COLO668 (cell line): ENCODE measurements around the gene WNT4.

ENCODE experiments used
- DNase-seq: peaks from one replicate; lab custom pipeline; 2025; ENCODE audit not compliant: unreplicated experiment; lab: John Stamatoyannopoulos, UW

The WNT4 gene

GRCh38 chr1:22132517-22133235 lies 10.2 kb downstream of the WNT4 start:
- DNase-seq: no peak

DNA sequence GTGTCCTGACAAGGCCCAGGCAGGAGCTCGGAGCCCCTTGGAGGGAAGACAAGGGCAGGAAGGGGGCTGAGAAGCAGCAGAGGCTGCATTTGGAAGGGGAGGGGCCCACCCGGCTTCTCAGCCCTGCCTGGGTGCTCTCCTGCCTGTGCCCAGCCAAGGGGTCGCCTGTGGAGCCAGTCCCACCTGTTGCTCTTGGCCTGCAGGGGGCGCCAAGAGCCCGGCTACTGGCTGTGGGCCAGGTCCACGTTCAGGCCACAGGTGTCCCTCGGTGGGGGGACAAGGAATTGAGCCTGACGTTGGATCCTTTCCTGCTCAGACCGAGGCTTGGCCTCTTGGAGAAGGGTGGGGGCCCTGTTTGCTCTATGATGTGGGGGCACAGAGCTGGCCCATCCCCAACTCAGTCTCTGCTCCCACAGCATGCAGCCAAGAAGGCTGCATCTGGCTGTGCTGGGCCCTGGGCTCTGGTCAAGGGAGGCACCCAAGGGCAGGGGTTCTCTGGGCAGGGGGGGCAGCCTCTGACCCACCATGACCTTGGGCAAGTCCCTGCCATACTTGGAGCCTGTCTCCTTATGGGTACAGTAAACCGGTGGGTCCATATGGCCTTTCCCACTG lies 10.9 kb downstream of the WNT4 start:
- peak; percentile 91 for DNase-seq

- no peak for DNase-seq
Measured at GRCh38 chr1:22131062-22131461, 11.8 kb downstream of the WNT4 start.

GRCh38 chr1:22129501-22130117 lies 13.3 kb downstream of the WNT4 start:
- DNase-seq: no peak

DNA sequence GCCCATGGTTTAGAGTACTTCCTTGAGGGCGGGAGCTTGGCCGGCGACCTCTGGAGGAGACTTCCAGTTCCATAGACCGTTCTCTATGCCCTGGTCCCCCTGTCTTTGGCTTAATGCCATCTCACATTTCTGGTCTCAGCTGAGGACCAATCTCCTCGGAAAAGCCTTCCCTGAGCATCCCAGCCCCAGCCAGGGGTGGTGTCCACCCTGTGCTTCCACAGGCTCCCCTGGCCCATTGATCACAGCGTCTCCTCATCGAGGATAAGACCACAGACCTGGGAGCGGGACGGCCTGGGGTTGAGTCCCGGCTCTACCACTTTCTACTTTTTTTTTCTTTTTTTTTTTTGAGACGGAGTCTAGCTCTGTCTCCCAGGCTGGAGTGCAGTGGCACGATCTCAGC lies 14.5 kb downstream of the WNT4 start:
- no peak for DNase-seq

- no peak for DNase-seq
Measured at GRCh38 chr1:22127731-22128130, 15.2 kb downstream of the WNT4 start.

GRCh38 chr1:22127248-22127647 lies 15.6 kb downstream of the WNT4 start:
- DNase-seq: no peak

DNA sequence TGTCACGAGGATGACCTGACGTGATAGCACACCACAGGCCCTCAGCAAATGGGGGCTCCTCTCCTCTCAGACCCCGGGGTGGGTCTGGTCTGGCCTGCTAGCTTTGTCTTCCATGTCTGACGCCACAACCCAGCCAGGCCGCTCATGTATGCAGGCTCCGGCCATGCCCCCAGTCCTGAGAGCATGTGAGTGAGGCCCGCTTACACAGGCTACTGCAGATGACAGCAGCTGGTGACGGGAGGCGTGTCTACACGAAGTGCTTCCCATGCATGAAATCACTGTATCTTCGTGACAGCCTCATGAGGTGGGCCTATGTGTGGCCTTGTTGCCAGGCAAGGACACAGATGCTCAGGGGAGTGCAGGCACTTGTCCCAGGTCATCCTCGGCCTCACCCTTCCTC lies 16.4 kb downstream of the WNT4 start:
- no peak for DNase-seq

DNA sequence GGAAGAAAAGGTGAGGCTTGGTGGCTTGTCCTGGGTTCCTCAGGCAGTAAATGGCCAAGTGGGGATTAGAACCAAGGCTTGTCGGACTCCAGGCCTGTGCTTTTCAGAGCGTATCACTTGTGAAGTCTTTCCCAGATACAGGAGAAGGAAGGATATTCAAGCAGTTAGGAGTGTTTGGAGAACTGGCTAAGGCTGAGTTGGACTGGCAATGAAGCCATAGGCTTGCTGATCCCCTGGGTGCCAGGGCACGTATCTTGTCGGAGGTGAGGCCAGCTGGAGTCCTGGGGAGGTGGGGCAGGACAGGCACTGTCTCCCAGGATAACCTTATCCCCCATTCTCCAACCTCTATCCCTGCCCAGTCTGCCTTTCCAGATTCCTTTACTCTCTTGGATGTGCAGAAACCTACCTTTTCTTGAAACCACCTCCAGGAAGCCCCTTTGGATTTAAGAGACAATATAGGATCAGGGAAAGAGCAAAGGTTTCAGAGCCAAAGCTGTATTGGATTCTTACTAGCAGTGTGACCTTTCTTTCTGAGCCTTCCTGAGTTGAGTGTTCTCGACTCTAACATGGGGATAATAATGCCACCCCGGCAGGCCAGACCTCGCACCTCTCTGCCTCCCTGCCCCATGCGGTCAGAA lies 18.2 kb downstream of the WNT4 start:
- no peak for DNase-seq

- no peak for DNase-seq
Measured at GRCh38 chr1:22123901-22124404, 18.9 kb downstream of the WNT4 start.

DNA sequence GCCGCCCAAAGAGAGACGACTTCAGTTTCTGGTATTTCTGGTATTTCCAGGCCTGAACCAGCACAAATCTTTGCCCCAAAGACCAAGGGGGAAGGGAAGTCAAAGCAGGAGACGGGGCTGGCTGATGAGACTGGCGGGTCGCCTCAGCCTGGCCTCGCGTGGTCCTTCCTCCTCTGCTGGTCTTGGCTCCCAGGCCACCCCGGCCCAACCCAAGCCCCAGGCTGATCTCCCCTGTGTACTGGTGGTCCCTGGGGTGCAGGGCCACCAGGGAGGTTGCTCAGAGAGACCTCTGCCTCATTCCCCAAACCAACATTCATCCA lies 19.9 kb downstream of the WNT4 start:
- DNase-seq: no peak

GRCh38 chr1:22122273-22123070 lies 20.4 kb downstream of the WNT4 start:
- DNase-seq: no peak

GRCh38 chr1:22121421-22121911 lies 21.4 kb downstream of the WNT4 start:
- DNase-seq: no peak

DNA sequence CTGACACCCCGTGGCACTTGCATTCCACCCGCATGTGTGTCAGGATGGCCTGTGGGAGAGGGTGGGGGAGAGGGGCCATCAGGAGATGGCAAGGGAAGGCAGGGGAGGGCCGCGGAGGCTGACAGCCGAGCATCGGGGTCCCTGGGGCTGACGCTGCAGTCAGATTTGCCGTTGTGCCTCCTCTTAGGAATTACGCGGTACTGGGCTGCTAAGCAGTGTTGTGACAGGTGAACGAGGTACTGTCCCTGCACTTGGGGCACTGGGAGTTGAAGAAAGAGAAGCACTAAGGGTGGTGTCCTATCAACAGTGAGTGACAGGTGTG lies 22.5 kb downstream of the WNT4 start:
- DNase-seq: no peak

DNA sequence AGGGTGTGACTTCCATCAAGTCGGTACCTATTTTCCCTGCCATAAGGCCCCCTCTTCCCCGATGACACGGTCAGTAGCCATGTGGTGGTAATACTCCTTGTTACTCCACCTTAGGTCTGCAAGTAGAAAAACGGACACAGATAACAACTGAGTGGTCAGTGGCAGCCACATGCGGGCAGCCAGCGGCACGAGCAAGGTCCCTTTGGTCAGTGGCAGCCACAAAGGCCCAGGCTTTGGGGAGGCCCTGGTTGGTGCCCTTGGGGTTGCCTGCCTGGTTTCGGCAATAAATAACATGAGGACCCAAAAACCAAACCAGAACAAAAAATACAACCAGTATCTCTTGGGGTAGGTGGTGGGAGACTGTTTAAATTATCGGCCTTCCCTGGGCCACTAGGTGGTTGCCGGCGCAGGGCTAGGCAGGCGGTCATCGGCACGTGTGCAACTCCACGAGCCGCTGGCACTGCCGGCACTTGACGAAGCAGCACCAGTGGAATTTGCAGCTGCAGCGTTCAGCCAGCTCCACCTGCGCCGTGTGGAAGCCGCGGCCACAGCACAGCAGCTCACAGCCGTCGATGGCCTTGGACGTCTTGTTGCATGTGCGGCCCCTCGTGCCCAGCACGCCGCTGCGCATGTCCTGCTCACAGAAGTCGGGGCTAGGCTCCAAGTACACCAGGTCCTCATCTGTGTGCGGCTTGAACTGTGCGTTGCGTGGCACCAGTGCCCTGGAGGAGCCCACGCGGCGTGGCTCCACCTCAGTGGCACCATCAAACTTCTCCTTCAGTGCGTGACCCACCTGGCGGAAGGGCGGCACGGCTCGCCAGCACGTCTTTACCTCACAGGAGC lies 23.1 kb downstream of the WNT4 start:
- no peak for DNase-seq

DNA sequence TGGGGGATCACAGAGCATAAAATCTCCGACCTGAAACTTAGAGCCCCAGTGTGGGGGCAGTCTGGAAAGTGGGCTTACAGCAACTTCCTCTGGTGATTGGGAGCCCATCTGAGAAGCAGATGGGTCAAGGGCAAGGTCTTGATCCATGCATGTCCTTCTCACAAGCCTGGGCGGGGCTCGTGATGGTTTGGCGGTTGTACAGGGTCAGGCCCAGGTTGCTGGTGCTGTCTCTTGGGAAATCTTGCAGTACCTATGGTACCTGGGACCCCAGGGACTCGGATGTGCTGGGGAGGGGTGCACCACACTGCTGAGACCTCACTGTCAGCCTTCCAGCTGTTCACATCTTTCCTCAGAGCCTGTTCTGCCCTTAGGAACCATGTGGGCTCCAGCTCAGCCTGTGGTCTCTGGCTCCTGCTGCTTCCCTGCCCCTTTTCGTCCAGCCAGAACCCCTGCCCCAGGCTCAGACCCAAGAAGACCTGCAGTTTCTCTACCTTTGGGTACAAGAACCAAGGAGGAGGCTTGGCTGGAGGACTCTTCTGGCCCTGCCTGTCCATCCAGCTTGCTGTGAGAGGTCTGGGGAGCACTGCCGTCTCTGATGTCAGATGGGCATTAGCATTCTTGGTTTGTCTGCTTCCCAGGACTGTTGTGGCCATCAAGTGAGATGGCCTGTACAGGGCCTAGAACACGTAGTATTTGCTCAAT lies 24.5 kb downstream of the WNT4 start:
- no peak for DNase-seq

- DNase-seq: peak; percentile 29
Measured at GRCh38 chr1:22117851-22118250, 25.0 kb downstream of the WNT4 start.

- no peak for DNase-seq
Measured at GRCh38 chr1:22117238-22117637, 25.7 kb downstream of the WNT4 start.

- no peak for DNase-seq
Measured at GRCh38 chr1:22115286-22115685, 27.6 kb downstream of the WNT4 start.
